Amniotic epithelial cell (primary cell): ENCODE data around the gene ARL5A.
A peak's percentile ranks its signal among the peaks of the same experiment; 100 is the strongest.

Experiments used
- DNase-seq: peaks from one replicate; pipeline ENCODE4 v3.0.0-alpha.2; 2010; ENCODE audit warnings: low read depth

The ARL5A gene

DNA sequence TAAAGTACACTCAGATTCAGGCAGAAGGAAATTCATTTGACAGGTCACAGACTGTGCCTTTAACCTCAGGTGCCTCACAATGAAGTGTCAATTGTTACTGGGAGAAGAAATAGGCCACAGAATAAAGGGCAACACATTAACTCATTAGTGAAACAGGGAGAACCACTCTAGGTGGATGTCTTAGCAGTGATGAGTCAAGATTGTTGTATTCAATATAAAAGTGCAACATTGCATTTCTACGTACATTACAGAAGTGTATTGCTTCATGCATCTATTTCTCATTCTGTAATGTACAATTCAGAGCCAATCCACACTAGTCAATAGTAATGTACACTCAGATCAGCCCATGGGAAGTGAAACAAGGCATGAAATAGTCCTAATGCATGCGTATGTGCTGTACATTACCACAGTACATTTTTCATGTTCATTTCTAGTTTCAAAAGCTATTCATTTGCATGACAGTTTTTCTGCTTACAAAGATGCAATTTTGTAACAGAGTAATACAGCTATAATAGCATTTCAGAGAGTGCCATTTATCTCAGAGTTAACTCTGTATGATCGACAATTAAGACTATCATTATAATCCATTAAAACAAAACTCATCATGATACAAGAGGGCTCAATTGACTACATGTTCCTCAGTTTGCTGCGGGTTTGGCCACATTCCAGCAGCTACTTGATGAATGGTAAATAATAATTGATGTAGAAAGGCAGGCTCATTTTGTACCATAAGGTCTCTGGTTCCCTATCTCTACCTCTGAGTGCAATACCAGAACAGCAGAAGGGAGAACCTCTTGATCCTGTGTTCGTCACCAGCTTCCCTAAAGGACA is 12.2 kb upstream of the ARL5A start:
- DNase-seq: no peak

DNA sequence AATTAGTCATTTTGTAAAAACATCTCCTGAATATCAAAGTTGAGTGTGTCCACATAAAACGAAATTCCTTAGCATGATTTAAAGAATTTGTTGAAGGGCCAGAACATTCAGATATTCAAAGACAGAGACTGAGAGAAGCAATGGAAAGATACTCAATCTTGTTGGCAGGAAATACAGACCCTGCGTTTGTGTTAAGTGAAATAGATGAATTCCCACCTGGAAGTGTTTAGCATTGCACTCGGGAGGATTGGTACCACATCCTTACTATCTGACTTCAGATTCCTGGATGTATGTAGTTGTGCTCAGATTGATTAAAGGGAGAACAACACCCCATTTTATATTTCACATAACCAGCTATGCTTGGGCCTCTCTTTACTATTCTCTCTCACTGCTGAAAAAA is 9.7 kb upstream of the ARL5A start:
- no peak for DNase-seq

DNA sequence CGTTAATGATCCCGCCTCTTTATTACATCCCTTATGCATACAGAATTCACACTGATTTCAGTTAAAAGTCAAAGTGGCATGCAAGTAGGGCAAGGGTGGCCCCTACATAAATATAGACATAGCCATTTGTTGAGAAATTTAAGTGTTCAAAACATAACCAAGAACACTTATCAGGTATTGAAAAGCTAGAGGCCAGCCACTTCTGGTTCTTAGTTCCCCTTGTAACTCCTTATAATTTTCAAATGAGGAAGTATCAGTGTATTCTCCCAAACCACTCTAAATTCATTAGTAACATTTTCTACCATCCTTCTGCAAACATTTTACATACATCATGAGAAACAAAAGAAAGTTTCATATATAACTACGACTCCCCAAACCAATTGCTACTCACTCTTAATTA is 5.8 kb upstream of the ARL5A start:
- no peak for DNase-seq

- no peak for DNase-seq
These were observed 2.7 kb upstream of the ARL5A start for GRCh38 chr2:151830961-151831360.

GRCh38 chr2:151828890-151829324 is 686 bp upstream of the ARL5A start:
- no peak for DNase-seq

DNA sequence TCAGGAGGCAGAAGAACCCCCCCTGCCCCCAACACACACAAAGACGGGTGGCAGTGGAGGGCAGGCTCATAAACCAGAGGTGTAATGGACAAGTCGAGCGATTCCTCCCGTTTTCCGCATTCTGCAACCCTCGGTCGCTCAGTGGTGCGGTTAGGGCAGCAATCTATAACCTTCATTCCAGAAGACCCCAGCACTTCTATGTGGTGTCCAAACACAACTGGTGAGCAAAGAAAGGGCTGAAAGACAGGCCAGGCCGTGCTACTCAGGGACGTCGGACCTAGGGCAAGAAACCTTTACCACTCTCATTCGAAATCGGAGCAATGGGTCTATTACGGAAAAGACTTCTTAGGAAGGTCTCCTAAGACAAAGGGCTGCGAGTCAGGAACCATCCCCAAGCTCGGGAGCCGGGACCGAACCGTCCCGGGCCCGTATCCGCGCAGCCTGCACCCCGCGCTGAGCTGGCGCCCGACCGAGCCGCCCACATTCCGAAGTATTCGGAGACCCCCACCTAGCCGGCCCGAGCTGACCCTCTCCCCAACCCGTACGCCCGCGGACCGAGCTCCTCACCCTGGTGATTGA is 568 bp downstream of the ARL5A start:
- peak; percentile 25 for DNase-seq

GRCh38 chr2:151826737-151827157 is 1.5 kb downstream of the ARL5A start:
- DNase-seq: peak; percentile 24

- no peak for DNase-seq
These were observed 3.3 kb downstream of the ARL5A start for GRCh38 chr2:151824886-151825285.

GRCh38 chr2:151823651-151824050 is 4.6 kb downstream of the ARL5A start:
- no peak for DNase-seq

- no peak for DNase-seq
These were observed 8.3 kb downstream of the ARL5A start for GRCh38 chr2:151819920-151820319.

DNA sequence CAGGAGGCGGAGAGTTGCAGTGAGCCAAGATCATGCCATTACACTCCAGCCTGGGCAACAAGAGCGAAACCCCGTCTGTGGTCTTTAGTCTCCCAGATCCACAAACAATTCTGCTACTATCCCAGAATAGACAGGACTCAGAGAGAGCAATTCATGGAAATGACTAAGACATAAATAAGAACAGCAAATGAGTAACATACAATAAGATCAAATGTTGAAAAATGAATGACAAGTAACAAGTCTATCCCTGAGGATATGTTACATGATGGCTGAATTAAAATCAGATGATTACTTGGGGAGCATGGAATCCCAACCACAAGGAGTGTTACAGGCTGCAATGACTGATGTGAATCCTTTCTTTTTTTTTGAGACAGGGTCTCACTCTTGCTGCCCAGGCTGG is 10.3 kb downstream of the ARL5A start:
- DNase-seq: no peak

DNA sequence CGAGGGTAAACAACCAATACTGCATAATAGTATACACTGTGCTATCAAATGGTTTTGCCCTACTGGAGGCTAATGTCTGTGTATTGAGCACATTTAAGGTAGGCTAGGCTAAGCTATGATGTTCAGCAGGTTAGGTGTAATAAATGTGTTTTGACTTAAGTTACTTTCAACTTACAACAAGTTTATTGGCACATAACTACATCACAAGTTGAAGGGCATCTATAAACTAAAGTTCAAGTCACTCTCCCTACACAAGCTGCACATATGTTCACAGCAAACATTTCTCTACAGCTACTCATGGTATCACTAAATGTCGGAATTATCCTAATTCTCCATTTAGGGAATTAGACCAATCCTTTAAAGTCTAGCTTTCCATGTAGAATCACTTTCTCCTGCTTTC is 11.4 kb downstream of the ARL5A start:
- no peak for DNase-seq

- no peak for DNase-seq
These were observed 12.3 kb downstream of the ARL5A start for GRCh38 chr2:151815821-151816489.

DNA sequence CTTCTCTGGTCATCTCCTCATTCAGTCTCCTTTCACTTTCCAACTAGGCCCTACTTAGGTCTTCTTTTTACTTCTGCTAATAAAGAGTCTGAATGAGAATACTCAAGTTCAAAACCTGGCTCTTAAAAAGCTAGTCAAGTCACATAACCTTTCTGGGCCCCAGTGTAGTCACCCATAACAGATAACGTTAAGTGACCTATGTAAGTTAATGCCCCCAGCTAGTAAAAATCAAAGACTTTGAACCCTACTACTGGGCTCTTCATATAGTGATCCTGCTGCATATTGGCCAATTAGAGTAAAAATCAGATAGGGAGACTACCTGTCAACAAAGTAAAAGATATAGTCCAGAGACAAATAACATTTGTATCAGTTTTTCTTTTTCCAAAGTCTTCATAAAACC is 17.7 kb downstream of the ARL5A start:
- DNase-seq: no peak

DNA sequence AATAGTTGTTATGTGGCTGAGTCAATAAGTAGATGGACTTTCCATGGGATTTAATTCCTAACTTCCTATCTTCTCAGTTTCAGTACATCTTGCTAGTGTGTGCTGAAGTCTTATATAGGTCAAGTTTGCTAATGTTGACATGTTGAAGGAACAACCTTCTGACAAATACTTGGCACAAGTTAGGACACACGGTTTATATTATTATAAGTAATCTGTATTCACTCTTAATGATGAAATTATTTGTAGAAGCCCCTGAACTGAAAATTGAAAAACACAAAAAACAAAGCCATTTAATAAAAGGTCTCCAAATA is 19.2 kb downstream of the ARL5A start:
- no peak for DNase-seq

DNA sequence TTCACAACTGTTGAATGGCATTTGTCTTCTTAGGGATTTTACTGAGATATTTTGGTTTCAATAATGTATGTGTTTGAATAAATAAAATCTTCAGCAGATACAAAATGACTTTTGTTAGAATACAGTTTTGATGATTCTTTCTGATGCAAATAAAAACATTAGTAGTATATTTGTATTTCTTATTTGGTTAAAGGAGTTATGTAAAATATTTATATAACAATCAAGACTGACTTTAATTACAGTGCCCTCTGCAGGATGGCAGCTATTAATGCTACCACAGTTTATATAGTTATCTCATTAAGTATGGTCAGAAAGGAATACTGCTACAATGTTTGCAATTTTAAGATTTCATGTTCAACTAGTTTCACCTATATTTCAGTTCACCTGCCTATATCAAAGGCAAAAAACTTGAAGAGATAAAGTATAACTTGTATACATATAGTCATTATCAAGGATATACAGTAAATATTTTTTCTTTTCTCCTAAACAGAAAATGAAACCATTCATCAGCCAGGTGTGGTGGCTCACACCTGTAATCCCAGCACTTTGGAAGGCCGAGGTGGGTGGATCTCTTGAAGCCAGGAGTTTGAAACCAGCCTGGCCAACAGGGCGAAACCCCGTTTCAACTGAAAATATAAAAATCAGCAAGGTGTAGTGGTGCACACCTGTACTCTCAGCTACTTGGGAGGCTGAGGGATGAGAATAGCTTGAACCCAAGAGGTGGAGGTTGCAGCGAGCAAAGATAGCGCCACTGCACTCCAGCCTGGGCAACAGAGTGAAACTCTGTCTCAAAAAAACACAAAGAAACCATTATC is 19.8 kb downstream of the ARL5A start:
- peak; percentile 23 for DNase-seq

DNA sequence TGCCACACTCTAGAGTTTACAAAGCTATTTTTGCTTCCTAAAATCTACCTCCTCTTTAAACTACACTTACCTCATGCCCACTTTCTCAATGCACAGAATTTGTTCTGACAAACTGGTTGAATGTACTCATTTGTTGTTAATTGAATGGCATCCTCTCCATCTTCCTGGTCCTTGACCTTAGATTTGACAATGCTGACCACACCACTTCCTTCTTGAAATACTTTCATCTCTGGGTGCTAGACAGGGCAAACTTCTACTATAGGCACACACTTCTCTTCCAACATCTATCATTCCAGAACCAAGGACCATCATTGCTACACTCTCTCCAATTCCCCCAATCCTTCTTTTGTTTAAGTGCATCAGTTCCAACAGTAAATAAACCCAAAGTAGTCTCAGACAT is 22.3 kb downstream of the ARL5A start:
- no peak for DNase-seq

DNA sequence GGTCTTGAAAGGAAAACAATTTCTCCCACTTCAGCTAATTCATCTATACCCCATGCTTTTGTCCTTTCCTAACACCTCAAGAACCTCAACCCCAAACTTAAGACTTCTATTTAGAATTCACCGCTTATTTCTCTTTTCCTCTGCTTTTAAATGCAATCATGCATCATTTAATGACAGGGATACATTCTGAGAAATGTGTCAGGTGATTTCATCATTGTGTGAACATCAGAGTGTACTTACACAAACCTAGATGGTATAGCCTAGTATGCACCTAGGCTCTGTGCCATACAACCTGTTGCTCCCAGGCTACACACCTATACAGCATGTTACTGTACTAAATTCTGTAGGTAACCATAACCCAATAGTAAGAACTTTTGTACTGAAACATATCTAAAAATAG is 22.9 kb downstream of the ARL5A start:
- DNase-seq: no peak

DNA sequence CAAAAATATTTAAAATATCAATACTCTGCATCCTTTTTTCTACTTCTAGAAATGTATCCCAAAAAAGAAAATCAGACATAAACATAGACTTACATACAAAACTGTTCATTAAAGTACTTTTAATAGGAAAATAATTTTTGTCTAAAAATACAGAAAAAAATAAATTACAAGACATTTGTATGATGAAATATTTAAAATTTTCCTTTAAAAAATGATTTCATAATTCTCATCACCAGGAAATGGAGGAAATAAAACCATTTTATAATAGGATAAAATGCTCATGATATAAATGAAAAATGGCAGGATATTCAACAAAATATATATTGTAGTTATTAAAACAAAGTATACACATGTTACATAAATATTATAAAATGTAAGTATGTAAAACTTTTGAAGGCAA is 24.4 kb downstream of the ARL5A start:
- no peak for DNase-seq

DNA sequence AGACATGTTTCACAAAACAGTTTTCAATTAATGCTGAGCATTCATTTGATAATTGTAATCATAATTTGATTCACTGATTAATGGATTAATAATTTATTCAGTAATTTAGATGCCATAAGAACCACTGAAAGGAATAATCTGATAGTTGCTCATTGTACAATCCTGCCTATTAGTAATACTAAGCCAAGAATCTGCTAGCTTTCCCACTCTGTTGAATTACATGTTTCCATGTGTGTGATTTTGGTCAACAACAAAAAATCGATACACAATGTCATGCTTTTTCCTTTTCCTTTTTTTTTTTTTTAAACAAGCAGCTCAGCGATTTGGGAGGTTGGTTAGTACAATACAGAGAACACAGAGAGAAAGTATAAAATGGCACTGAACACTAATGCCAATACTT is 25.9 kb downstream of the ARL5A start:
- no peak for DNase-seq

GRCh38 chr2:151799886-151800292 is 28.3 kb downstream of the ARL5A start:
- no peak for DNase-seq

DNA sequence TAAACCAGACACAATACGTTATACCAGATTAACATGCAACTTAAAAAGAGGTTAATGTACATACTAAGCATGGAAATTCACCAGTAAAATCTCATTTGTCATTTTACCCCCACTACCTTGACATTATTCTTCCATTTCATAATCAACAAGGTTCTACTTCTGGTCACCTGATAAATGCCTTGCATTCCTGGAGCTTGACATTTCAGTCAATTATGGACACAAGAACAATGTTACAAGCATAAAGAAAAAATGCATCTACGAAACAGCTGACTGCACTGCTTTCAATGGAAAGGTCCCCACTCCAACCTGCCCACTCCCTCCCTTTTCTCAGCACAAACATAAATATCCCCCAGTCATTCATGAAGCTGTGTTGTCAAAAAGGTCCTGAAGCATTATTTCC is 31.4 kb downstream of the ARL5A start:
- DNase-seq: no peak
